Subcutaneous adipose tissue (tissue), 4 donors: ENCODE data around the gene PPFIA1. TPM values are rescaled to one million over a fixed set of nuclear protein-coding genes. Genes with fewer than 3 reads are reported as not detected.

Experiments
- CTCF ChIP-seq: fragments of 450-650 bp; IDR thresholded peaks from one replicate; pipeline ENCODE4 v1.5.1; 2016; ENCODE audit warnings: low read depth, mild to moderate bottlenecking, control low read depth, antibody characterized with exemption, moderate library complexity
- total RNA-seq, 4 donors: library from RNA; depleted of rRNA; stranded (reverse); fragments of >200 nt; gene quantifications; one replicate each; pipeline ENCODE4 v1.1.0, GENCODE V29; 2016

The PPFIA1 gene
- total RNA-seq, 4 donors from 2014 or later: 55.3 to 137 (median 83.5) TPM

DNA sequence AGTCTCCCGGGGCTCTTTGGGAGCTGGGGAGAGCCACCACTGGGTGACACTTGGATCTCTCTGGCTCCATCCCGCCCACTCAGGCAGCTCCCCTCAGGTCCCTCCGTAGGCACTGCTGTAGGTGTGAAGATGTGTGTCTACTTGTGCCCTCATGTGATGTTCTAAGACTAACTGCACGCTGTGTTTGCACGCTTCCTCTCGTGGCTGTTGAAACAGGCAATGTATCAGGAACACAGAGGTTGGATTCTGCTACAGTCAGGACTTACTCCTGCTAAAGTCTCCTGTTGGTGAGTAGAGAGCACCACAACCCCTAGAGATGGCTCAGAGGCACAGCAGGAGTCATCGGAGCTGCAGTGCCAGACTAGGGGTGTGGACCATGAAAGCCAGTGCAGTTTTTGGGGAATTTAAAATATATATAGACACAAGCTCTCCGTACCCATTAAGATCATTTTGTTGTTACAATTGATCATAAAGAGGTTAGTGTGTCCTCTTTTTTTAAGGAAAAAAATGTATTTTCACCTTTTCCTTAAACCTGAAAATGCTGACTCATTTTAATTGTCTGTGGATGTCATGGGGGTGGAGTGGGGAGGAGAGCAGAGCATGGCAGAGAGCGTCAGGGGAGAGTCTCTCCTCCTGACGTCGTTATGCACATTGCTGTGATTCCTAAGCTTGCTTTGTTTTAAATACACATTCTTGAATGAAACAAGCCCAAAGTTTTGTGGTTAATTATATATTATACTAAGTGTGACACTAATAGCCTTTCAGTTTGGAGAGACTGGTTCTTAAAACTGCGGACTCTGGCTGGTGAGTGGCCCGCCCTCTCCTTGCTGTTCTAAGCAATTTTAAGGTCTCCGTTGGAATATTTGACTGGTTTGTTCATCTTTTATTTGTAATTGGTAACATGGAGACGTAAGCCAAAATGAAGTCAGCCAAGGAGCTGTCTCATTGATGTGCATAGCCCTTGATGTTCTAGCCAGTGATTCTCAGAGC lies 111.7 kb downstream of the PPFIA1 start:
- TF ChIP-seq CTCF: no peak

DNA sequence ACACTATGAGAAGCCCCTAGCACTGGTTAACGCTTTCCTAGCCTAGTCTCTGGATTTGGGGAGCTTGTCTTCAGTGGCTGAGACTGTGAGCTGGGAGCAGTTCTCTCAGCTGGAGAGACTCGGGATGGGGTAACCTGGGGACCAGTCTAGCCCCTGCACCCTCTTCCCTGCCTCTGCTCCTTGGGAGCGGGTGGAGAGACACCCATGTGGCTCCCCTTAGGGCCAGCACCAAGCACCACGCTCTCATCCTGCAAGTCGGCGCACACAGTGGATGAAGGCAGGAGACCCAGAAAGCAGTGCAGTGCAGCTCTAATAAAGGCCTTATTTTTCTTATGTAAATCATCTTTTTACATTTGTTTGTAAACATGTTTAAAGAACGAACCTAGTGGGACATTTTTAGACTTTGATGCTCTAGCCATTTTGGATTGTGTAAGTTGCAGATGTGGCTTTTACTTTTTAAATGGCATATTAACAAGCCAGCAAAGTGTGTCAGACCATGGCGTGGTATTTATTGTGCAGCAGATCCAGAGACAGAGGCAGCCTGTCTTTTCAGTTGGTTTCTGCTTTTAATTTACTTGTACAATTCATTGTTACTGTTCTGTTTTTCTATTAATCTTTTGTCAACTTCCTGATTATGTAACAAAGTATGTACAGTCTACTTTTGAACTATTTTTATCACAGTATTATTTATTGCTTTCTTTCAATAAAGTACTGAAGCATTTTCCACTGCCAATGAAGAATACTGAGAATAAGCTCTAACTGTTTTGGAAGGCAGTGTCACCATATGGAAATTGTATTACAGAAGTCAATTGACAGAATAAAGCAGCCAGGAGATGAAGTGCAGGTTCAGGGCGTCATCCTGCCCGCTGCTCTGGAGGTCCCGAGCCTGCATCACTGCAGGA lies 113.4 kb downstream of the PPFIA1 start:
- no peak for TF ChIP-seq CTCF

GRCh38 chr11:70384566-70385152 lies 114.2 kb downstream of the PPFIA1 start:
- TF ChIP-seq CTCF: no peak

DNA sequence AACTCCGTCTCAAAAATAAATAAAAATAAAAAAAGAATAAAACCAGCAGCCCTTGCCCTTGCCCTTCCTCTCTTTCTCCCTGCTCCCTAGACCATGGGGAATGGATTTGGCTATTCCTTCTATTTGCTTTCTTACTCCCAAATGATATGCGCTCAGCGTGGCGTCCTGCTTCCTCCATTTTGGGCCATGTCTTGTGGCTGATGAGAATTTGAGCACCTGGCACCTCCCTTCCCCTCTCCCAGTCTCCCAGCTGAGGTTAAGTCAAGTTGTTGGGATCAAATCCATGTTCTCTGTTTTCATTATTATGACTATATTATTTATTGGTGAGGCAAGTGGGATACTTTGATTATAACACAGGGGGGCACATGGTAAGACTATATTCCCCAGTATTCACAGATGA lies 117.1 kb downstream of the PPFIA1 start:
- no peak for TF ChIP-seq CTCF

DNA sequence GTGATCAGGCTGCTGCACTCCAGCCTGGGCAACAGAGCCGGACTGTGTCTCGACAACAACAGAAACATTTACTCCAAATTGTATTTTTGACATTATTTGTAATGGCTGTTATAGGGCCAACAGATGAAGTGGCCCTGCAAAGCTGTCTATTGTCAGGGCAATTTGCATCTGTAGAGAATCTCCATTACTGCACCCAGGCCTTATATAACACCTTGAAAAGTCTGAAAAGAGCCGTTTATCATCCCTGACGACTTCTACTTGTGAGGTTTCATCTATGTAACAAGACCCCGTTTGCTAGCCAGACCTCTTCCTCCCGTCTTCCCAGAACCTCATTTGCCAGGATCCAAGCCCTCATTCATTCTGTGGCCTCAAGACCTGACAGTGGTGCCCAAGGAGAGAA lies 118.7 kb downstream of the PPFIA1 start:
- TF ChIP-seq CTCF: no peak

GRCh38 chr11:70394211-70394950 lies 123.9 kb downstream of the PPFIA1 start:
- no peak for TF ChIP-seq CTCF
